Nephron progenitor cell (in vitro differentiated cells): ENCODE data around the gene ERVMER34-1.

ENCODE experiments used
- DNase-seq: peaks from one replicate; pipeline ENCODE4 v3.0.0; 2021
- H3K27ac Mint-ChIP-seq: 2 replicates; pipeline ENCODE4 v1.8.0; 2021; ENCODE audit warnings: mild to moderate bottlenecking, moderate library complexity, mixed read lengths
- H3K27me3 Mint-ChIP-seq: 2 replicates; pipeline ENCODE4 v1.8.0; 2021; ENCODE audit warnings: mild to moderate bottlenecking, low read depth, mixed read lengths; ENCODE audit not compliant: poor library complexity
- H3K36me3 Mint-ChIP-seq: 2 replicates; pipeline ENCODE4 v1.8.0; 2021; ENCODE audit warnings: low read depth, mixed read lengths
- H3K4me1 Mint-ChIP-seq: 2 replicates; pipeline ENCODE4 v1.8.0; 2021; ENCODE audit warnings: mixed read lengths
- H3K4me3 Mint-ChIP-seq: 2 replicates; pipeline ENCODE4 v1.8.0; 2021; ENCODE audit warnings: mild to moderate bottlenecking, moderate library complexity, mixed read lengths
- H3K9me3 Mint-ChIP-seq: 2 replicates; pipeline ENCODE4 v1.8.0; 2021; ENCODE audit warnings: mild to moderate bottlenecking, moderate library complexity, mixed read lengths
- TF ChIP-seq, protein P1 (sequence below): fragments of 200-600 bp; sonication (generic); IDR thresholded peaks from 2 replicates; pipeline ENCODE4 v1.5.0; 2021; ENCODE audit warnings: antibody characterized with exemption

The ERVMER34-1 gene

DNA sequence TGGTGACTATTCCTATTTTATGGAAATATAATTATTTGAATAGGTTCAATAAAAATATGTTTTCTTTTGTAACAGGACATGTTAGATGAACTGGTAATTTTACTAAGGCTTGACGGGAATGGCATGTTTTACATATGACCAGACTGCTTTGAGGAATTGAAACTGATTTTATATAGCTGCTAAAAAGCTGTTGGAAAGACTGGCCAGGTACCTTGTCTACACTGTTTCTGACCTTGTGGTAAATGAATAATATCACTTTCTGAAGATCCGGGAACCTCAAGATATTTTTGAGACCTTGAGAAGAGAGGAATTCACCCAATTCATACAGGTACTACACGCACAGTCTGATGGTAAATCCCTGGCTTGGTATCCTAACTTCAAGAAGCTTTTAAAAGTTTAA, 50.0 kb downstream of the ERVMER34-1 start:
- H3K36me3 Mint-ChIP-seq, result no peaks in the 10 kb centered on the region
- no peak overlapping the region for H3K27ac Mint-ChIP-seq
- no peak for DNase-seq
- H3K9me3 Mint-ChIP-seq, result no peaks in the 10 kb centered on the region
- TF ChIP-seq, protein P1, sequence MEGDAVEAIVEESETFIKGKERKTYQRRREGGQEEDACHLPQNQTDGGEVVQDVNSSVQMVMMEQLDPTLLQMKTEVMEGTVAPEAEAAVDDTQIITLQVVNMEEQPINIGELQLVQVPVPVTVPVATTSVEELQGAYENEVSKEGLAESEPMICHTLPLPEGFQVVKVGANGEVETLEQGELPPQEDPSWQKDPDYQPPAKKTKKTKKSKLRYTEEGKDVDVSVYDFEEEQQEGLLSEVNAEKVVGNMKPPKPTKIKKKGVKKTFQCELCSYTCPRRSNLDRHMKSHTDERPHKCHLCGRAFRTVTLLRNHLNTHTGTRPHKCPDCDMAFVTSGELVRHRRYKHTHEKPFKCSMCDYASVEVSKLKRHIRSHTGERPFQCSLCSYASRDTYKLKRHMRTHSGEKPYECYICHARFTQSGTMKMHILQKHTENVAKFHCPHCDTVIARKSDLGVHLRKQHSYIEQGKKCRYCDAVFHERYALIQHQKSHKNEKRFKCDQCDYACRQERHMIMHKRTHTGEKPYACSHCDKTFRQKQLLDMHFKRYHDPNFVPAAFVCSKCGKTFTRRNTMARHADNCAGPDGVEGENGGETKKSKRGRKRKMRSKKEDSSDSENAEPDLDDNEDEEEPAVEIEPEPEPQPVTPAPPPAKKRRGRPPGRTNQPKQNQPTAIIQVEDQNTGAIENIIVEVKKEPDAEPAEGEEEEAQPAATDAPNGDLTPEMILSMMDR, result no peak
- peaks cover 9% of the 10 kb centered on the region for H3K27me3 Mint-ChIP-seq
- no peak overlapping the region for H3K4me3 Mint-ChIP-seq
- H3K4me1 Mint-ChIP-seq, result no peaks in the 10 kb centered on the region

DNA sequence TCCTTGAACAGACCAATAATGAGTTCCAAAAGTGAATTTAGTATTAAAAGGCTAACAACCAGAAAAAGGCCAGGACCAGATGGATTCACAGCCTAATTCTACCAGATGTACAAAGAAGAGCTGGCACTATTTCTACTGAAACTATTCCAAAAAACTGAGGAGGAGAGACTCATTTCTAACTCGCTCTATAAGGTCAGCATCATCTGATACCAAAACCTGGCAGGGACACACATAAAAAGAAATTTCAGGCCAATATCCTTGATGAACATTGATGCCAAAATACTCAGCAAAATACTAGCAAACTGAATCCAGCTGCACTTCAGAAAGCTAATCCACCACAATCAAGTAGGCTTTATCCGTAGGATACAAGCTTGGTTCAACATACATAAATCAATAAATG, 56.3 kb downstream of the ERVMER34-1 start:
- DNase-seq, result no peak
- Mint-ChIP-seq H3K36me3 (peaks cover 17% of the 10 kb centered on the region), H3K4me3 (no peak overlapping the region), H3K9me3 (peaks cover 36% of the 10 kb centered on the region), H3K4me1 (no peaks in the 10 kb centered on the region), H3K27me3 (peaks cover 14% of the 10 kb centered on the region), H3K27ac (no peak overlapping the region)
- TF ChIP-seq, protein P1, result no peak

DNA sequence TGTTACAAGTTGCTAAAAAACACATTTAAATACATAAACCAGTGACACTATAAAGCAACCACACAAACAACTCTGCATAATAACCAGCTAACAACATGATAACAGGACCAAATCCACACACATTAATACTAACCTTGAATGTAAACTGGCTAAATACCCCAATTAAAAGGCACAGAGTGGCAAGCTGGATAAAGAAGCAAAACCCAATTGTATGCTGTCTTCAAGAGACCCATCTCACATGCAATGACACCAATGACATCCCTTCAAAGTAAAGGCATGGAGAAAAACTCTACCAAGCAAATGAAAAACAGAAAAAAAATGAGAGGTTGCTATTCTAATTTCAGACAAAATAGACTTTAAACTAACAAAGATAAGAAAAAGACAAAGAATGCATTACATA, 57.7 kb downstream of the ERVMER34-1 start:
- DNase-seq, result no peak
- TF ChIP-seq, protein P1, result no peak
- H3K36me3 Mint-ChIP-seq, result peaks cover 17% of the 10 kb centered on the region
- peaks cover 14% of the 10 kb centered on the region for H3K27me3 Mint-ChIP-seq
- no peak overlapping the region for H3K27ac Mint-ChIP-seq
- no peak overlapping the region for H3K4me3 Mint-ChIP-seq
- peaks cover 36% of the 10 kb centered on the region for H3K9me3 Mint-ChIP-seq
- no peaks in the 10 kb centered on the region for H3K4me1 Mint-ChIP-seq
